GM21825 (cell line): Measurements from ENCODE around the gene CD177.
"Not testable (repeated sequence)": the region's sequence is repeated elsewhere in the genome, so short reads cannot be mapped to it uniquely, and the experiment has no call there.

Source experiments
- ATAC-seq: cut with Tn5 transposase; IDR thresholded peaks from one replicate; pipeline ENCODE4 v1.9.1; 2021; ENCODE audit warnings: mild to moderate bottlenecking, moderate library complexity; ENCODE audit not compliant: unreplicated experiment

CD177 gene

DNA sequence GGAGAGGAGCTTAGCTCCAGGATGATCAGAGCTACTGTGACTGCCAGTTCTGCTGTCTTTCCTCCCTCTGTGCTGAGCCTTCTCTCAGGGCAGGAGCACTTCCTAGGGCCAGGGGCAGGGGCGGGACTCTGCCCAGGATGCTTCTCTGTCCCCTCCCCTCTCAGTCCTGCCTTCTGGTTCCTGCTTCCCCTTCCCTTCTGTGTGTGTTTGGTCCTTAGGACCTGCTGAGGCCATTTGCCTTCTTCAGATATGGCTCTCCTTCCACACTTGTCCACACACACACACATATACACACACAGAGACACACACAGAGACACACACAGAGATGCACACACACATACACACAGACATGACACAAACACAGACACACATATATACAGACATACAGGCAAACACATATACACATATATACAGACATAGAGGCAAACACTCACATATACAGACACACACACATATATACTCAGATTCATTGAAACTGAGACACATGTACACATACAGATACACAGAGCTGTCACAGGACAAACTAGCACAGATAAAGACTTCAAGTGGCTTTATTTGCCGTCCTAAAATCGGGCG, 22.0 kb upstream of the CD177 start:
- no peak for ATAC-seq

DNA sequence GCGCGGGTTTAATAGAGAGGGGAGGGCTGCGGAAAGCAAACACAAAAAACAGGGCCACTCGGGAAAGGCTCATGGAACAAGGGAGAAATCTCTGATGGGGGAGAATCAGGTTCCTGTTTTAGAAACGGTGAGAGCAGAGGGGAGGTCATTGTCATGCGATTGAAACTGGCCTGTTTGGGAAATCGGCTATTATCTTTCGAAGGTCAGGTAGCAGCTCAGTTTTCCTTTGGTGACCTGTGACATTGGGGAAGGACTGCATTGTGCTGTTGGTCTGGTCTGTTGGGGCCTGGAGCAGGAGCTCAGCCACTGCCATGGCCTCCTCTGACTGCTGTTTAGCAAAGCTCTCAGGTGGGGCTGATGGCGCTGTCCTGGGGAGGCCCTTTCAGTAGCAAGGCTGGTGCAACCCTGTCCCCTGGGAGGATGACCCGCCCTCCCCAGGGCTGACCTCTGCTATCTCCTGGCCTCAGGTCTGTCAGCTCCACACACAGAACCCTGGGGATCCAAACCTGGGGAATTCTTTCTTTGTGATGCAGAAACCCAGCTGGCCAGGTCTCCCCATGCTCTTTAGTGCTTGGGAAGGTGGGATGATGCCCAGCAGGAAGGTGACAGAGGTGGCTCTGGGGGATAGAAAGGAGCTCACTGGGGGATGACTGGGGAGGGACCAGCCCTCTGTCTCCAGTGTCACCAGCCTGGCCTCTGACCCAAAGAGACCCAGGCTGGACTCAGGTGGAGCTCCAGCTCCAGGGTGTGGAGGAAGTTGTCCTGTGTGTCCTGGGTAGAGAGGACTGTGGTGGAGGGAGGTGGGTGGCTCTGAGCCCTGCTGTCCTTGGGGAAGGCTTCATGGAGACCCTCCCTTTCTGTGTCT, 21.2 kb upstream of the CD177 start:
- ATAC-seq: no peak

DNA sequence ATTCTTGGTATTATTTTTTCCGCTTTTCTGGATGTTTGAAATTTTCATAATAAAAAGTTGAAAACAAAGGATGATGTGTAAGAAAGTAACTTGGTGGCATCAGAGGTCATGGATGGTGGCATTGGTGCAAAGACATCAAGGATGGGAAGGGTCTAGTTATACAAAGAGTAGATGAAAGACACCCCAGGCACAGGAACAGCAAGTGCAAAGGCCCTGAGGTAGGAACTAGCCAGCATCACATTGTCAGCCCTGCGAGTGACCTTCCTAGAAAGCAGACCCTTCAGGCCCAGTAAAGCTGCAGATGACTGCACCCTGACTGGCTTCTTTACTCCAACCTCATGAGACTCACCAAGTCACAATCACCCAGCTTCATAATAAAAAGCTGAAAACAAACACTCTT, 17.0 kb upstream of the CD177 start:
- ATAC-seq: not testable (repeated sequence)

- no peak for ATAC-seq
These were observed 15.7 kb upstream of the CD177 start for GRCh38 chr19:43337737-43338136.

GRCh38 chr19:43338530-43338929, 15.0 kb upstream of the CD177 start:
- ATAC-seq: no peak

- not testable (repeated sequence) for ATAC-seq
These were observed 14.1 kb upstream of the CD177 start for GRCh38 chr19:43339243-43339930.

DNA sequence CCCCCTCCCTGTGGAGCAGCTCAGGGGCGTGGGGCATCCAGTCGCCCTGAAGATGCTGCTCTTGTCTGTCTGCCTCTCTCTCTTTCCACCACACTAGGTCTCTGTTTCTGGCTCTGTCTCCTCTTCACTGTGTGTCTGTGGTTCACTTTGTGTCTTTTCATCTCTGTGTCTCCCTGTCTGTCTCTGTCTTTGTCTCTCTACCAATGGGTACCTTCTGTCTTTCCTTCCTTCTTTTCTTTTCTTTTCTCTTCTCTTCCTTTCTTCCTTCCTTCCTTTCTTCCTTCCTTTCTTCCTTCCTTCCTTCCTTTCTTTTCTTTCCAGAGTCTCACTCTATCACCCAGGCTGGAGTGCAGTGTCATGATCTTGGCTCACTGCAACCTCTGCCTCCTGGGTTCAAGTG, 13.4 kb upstream of the CD177 start:
- not testable (repeated sequence) for ATAC-seq

- ATAC-seq: not testable (repeated sequence)
These were observed 12.4 kb upstream of the CD177 start for GRCh38 chr19:43341098-43341497.

DNA sequence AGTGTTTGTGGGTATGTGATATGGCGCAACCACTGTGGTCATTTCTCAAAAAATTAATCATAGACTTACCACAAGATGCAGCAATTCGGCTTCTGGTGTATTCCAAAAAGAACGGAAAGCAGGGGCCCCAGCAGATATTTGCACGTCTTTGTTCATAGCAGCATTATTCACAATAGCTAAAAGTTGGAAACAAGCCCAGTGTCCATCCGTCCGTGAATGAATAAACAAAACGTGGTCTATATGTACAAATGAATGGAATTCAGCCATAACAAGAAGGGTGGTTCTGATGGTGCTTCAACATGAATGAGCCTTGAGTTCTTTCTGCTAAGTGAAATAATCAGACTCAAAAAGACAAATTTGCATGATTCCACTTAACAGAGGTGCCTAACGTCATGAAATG, 11.4 kb upstream of the CD177 start:
- ATAC-seq: not testable (repeated sequence)

- not testable (repeated sequence) for ATAC-seq
These were observed 9.1 kb upstream of the CD177 start for GRCh38 chr19:43344347-43344925.

DNA sequence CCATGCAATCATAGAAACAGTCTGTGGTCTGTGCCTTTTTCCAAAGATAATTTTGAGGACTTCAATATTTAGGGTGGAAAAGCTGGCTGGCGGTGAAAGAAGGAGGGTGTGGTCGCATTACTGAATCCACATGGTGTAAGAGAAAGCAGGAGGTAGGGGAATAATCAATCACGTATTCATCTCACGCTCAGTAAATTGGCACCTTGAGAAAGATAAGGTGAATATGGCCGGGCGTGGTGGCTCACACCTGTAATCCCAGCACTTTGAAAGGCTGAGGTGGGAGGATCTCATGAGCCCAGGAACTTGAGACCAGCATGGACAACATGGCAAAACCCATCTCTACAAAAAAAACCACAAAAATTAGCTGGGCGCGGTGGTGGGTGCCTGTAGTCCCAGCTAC, 3.7 kb upstream of the CD177 start:
- ATAC-seq: not testable (repeated sequence)

- no peak for ATAC-seq
These were observed 1.3 kb upstream of the CD177 start for GRCh38 chr19:43351998-43352746.

DNA sequence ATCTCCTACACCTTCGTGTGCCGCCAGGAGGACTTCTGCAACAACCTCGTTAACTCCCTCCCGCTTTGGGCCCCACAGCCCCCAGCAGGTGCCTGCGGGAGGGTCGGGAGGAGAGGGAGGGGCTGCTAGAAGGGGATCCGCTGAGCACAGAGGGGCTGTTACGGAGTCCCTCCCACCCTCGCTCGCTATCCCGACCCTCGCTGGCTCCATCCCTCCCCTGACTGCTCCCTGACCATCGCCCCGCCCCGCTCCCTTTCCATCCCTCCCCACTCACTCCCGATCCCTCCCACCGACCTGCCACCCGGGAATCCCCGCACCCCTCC, 780 bp downstream of the CD177 start:
- no peak for ATAC-seq

DNA sequence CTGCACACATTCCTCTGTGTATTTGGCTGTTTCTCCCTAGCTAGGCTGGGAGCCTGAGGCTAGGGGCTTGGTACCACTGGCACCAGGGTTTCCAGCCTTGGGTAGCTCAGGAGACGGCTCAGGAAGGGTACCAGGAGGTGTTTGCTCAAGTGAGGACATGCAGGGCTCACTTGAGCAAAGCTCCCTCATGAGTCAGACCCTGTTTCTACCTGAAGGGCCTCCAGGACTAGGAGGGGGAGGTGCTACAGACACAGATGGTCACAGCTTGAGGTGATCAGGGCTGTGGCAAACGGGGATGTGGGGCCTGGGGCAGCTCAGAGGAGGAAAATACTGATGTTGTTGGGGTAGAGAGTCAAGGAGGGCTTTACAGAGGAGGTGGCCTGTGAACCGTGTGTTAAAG, 3.3 kb downstream of the CD177 start:
- not testable (repeated sequence) for ATAC-seq

DNA sequence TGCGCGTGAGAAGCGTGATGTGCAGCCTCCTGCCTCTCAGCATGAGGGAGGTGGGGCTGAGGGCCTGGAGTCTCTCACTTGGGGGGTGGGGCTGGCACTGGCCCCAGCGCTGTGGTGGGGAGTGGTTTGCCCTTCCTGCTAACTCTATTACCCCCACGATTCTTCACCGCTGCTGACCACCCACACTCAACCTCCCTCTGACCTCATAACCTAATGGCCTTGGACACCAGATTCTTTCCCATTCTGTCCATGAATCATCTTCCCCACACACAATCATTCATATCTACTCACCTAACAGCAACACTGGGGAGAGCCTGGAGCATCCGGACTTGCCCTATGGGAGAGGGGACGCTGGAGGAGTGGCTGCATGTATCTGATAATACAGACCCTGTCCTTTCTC, 8.7 kb downstream of the CD177 start:
- ATAC-seq: no peak

DNA sequence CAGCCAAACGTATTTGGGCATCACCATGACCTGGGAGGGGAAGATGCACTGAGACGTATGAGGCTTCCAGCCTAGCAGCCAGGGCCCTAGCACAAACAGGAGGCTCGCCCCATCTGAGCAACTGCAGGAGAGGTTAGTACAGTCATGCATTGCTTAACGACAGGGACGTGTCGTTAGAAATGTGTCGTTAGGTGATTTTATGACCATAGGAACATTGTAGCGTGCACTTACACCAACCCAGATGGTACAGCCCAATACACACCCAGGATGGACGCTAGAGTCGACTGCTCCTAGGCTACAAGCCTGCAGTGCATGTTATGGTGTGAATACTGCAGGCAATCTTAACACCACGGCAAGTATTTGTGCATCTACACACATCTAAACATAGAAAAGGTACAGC, 9.3 kb downstream of the CD177 start:
- ATAC-seq: no peak

- not testable (repeated sequence) for ATAC-seq
These were observed 12.2 kb downstream of the CD177 start for GRCh38 chr19:43365677-43366076.

DNA sequence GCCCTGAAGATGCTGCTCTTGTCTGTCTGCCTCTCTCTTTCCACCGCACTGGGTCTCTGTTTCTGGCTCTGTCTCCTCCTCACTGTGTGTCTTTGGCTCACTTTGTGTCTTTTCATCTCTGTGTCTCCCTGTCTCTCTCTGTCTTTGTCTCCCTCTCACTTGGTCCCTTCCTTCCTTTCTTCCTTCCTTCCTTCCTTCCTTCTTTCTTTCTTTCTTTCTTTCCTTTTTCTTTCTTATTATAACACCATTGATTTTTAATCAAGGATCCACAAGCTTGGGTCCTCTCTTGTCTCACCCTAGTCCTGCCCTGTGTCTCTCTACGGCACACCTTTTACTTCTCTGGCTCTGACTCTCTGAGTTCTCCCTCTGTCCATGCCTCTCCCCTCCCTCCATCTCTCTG, 14.3 kb downstream of the CD177 start:
- no peak for ATAC-seq

- ATAC-seq: not testable (repeated sequence)
These were observed 15.4 kb downstream of the CD177 start for GRCh38 chr19:43368897-43369296.

- ATAC-seq: no peak
These were observed 18.4 kb downstream of the CD177 start for GRCh38 chr19:43371909-43372308.

DNA sequence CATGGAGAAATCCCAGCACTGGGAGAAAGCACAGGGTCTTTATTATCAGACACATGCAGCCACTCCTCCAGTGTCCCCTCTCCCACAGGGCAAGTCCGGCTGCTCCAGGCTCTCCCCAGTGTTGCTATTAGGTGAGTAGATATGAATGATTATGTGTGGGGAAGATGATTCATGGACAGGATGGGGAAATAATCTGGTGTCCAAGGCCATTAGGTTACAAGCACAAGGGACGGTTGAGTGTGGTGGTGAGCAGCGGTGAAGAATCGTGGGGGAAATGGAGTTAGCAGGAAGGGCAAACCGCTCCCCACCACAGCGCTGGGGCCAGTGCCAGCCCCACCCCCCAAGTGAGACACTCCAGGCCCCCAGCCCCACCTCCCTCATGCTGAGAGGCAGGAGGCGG, 19.0 kb downstream of the CD177 start:
- ATAC-seq: no peak
